ENCODE data around the gene SLC12A3. TPM values are rescaled to one million over a fixed set of nuclear protein-coding genes. Genes with fewer than 3 reads are reported as not detected.

Gene SLC12A3
- total and polyA plus RNA-seq, 12 donors, result 0.03 to 0.06 TPM; not detected in 10

- Histone ChIP-seq H3K36me3 (replicated peaks in 1 of 2) (peaks cover 0 to 49% of the 10 kb centered on the region in 2 donors), H3K4me1 (replicated peaks in 1 of 2) (no peaks in the 10 kb centered on the region), H3K4me3 (no peak overlapping the region), H3K9me3 (replicated peaks in 1 of 3) (no peaks in the 10 kb centered on the region), H3K27ac (no peak overlapping the region), H3K27me3 (no peaks in the 10 kb centered on the region)
- intact Hi-C loops (cut with DNase I), result no loop called here
- WGBS, 4 donors, result 83 to 95% (median 91%) methylated on average over 9 of the region's 9 CpGs
- no peak for TF ChIP-seq POLR2A (IDR thresholded peaks at IDR 0.05)
- TF ChIP-seq CTCF (IDR thresholded peaks at IDR 0.05), result no peak
- DNase-seq, result no peak
Measured at GRCh38 chr16:56833243-56833970, 31.6 kb upstream of the SLC12A3 start.

DNA sequence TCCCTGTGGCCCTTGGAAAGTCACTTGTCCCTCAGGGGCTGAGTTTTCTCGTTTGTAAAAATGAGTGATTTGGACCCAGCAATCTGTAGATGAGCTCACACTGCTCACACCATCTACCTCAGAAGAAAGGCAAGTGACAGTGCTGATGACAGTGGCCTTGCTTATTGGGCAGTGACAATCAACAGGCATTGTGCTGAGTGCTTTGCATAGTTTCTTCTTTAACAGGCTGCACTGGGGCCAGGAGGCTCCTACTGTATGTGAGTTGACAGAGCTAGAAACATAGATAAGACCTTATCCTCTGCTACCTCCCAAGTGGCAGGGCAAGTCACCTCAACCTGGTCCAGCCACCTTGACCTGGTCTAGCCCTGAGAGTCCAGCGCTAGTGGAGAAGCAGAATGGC, 29.7 kb upstream of the SLC12A3 start:
- Histone ChIP-seq H3K27ac (no peak overlapping the region), H3K9me3 (replicated peaks in 1 of 3) (no peaks in the 10 kb centered on the region), H3K36me3 (replicated peaks in 1 of 2) (peaks cover 0 to 61% of the 10 kb centered on the region in 2 donors), H3K4me1 (replicated peaks in 1 of 2) (no peaks in the 10 kb centered on the region), H3K27me3 (no peaks in the 10 kb centered on the region), H3K4me3 (no peak overlapping the region)
- intact Hi-C loops (cut with DNase I), result no loop called here
- TF ChIP-seq POLR2A (IDR thresholded peaks at IDR 0.05) (no peak), CTCF (IDR thresholded peaks at IDR 0.05) (no peak)
- 72 to 77% (median 74%) methylated on average over 2 of the region's 2 CpGs for WGBS, 4 donors
- DNase-seq, result no peak

GRCh38 chr16:56836410-56837230, 28.4 kb upstream of the SLC12A3 start:
- Histone ChIP-seq H3K4me1 (replicated peaks in 1 of 2) (no peaks in the 10 kb centered on the region), H3K27me3 (no peaks in the 10 kb centered on the region), H3K9me3 (replicated peaks in 1 of 3) (no peaks in the 10 kb centered on the region), H3K4me3 (no peak overlapping the region), H3K36me3 (replicated peaks in 1 of 2) (peaks cover 0 to 63% of the 10 kb centered on the region in 2 donors), H3K27ac (no peak overlapping the region)
- intact Hi-C loops (cut with DNase I), result no loop called here
- no peak for DNase-seq
- WGBS, 4 donors, result 76 to 80% (median 78%) methylated on average over 5 of the region's 5 CpGs
- TF ChIP-seq POLR2A (IDR thresholded peaks at IDR 0.05) (no peak), CTCF (IDR thresholded peaks at IDR 0.05) (no peak)

DNA sequence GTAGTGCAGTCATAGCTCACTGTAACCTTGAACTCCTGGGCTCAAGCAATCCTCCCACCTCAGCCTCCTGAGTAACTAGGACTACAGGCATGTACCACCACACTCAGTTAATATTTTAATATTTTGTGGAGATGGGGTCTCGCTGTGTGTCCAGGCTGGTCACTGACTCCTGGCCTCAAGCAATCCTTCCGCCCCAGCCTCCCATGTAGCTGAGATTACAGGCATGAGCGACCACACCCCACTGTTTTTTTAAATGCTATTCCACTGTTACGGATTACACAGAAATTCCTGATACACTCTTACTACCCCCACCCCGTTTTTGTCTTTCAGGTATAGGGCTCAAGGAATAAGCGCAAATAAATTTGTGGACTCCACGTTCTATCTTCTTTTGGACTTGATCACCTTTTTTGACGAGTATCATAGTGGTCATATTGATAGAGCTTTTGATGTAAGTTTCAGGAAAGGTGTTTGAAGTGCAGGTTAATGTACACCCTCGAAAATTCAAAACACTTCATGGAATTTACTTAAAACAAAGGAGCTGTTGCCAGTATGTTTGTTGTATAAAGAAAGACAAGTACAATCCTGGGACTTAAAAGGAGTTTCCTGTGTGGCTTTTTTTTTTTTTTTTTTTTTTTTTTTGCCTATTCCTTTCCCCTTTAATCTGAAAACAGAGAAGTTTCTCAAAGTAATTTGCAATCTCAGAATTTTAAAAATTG, 26.2 kb upstream of the SLC12A3 start:
- H3K9me3 ChIP-seq (replicated peaks in 1 of 3), result no peaks in the 10 kb centered on the region
- intact Hi-C loops (cut with DNase I), result no loop called here
- H3K27ac ChIP-seq, result no peak overlapping the region
- no peaks in the 10 kb centered on the region for H3K4me1 ChIP-seq (replicated peaks in 1 of 2)
- no peak for DNase-seq
- H3K4me3 ChIP-seq, result no peak overlapping the region
- TF ChIP-seq CTCF (IDR thresholded peaks at IDR 0.05) (no peak), POLR2A (IDR thresholded peaks at IDR 0.05) (no peak)
- H3K27me3 ChIP-seq, result no peaks in the 10 kb centered on the region
- WGBS, 4 donors, result 91 to 94% (median 93%) methylated on average over 9 of the region's 9 CpGs
- peaks cover 0 to 61% of the 10 kb centered on the region in 2 donors for H3K36me3 ChIP-seq (replicated peaks in 1 of 2)

Measured in adrenal gland (tissue), 12 donors.